ENCODE measurements around the gene DPEP3.
"Not testable (repeated sequence)": the region's sequence is repeated elsewhere in the genome, so short reads cannot be mapped to it uniquely, and the experiment has no call there.

DPEP3 gene

GRCh38 chr16:67986949-67987348 lies 6.7 kb upstream of the DPEP3 start:
- in situ Hi-C loops (cut with HindIII; ENCODE audit: low sequenced_read_pairs): no loop called here
- TF ChIP-seq, protein P1, sequence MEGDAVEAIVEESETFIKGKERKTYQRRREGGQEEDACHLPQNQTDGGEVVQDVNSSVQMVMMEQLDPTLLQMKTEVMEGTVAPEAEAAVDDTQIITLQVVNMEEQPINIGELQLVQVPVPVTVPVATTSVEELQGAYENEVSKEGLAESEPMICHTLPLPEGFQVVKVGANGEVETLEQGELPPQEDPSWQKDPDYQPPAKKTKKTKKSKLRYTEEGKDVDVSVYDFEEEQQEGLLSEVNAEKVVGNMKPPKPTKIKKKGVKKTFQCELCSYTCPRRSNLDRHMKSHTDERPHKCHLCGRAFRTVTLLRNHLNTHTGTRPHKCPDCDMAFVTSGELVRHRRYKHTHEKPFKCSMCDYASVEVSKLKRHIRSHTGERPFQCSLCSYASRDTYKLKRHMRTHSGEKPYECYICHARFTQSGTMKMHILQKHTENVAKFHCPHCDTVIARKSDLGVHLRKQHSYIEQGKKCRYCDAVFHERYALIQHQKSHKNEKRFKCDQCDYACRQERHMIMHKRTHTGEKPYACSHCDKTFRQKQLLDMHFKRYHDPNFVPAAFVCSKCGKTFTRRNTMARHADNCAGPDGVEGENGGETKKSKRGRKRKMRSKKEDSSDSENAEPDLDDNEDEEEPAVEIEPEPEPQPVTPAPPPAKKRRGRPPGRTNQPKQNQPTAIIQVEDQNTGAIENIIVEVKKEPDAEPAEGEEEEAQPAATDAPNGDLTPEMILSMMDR (IDR thresholded peaks at IDR 0.05; ENCODE audit: low read depth, low read length, missing control alignments): no peak
- no peak overlapping the region for H3K4me3 ChIP-seq (ENCODE audit: low read depth, low read length)
- no peak for DNase-seq (ENCODE audit: low read depth)

DNA sequence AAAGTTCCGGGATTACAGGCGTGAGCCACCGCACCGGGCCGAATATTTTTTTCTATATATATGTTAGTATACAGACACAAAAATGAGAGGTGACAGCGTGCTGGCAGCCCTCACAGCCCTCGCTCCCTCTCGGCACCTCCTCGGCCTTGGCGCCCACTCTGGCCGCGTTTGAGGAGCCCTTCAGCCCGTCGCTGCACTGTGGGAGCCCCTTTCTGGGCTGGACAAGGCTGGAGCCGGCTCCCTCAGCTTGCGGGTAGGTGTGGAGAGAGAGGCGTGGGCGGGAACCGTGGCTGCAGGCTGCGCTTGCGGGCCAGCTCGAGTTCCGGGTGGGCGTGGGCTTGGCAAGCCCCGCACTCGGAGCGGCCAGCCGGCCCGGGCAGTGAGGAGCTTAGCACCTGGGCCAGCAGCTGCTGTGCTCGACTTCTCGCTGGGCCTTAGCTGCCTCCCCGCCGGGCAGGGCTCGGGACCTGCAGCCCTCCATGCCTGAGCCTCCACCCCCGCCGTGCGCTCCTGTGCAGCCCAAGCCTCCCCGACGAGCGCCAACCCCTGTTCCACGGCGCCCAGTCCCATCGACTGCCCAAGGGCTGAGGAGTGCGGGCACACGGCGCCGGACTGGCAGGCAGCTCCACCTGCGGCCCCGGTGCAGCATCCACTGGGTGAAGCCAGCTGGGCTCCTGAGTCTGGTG lies 1.9 kb upstream of the DPEP3 start:
- in situ Hi-C loops (cut with HindIII; ENCODE audit: low sequenced_read_pairs): no loop called here
- no peak overlapping the region for H3K4me3 ChIP-seq (ENCODE audit: low read depth, low read length)
- TF ChIP-seq, protein P1 (IDR thresholded peaks at IDR 0.05; ENCODE audit: low read depth, low read length, missing control alignments): no peak
- DNase-seq (ENCODE audit: low read depth): no peak

- in situ Hi-C loops (cut with HindIII; ENCODE audit: low sequenced_read_pairs): no loop called here
- no peak for DNase-seq (ENCODE audit: low read depth)
- TF ChIP-seq, protein P1 (IDR thresholded peaks at IDR 0.05; ENCODE audit: low read depth, low read length, missing control alignments): no peak
- no peak overlapping the region for H3K4me3 ChIP-seq (ENCODE audit: low read depth, low read length)
These were observed 2.7 kb downstream of the DPEP3 start for GRCh38 chr16:67977469-67978227.

- DNase-seq (ENCODE audit: low read depth): no peak
- in situ Hi-C loops (cut with HindIII; ENCODE audit: low sequenced_read_pairs): no loop called here
- H3K4me3 ChIP-seq (ENCODE audit: low read depth, low read length): no peak overlapping the region
- TF ChIP-seq, protein P1 (IDR thresholded peaks at IDR 0.05; ENCODE audit: low read depth, low read length, missing control alignments): no peak
These were observed 3.3 kb downstream of the DPEP3 start for GRCh38 chr16:67977005-67977404.

GRCh38 chr16:67976205-67976604 lies 4.1 kb downstream of the DPEP3 start:
- in situ Hi-C loops (cut with HindIII; ENCODE audit: low sequenced_read_pairs): no loop called here
- no peak overlapping the region for H3K4me3 ChIP-seq (ENCODE audit: low read depth, low read length)
- TF ChIP-seq, protein P1 (IDR thresholded peaks at IDR 0.05; ENCODE audit: low read depth, low read length, missing control alignments): no peak
- no peak for DNase-seq (ENCODE audit: low read depth)

GRCh38 chr16:67975321-67976105 lies 4.8 kb downstream of the DPEP3 start:
- in situ Hi-C loops (cut with HindIII; ENCODE audit: low sequenced_read_pairs): no loop called here
- no peak overlapping the region for H3K4me3 ChIP-seq (ENCODE audit: low read depth, low read length)
- no peak for DNase-seq (ENCODE audit: low read depth)
- TF ChIP-seq, protein P1 (IDR thresholded peaks at IDR 0.05; ENCODE audit: low read depth, low read length, missing control alignments): no peak

DNA sequence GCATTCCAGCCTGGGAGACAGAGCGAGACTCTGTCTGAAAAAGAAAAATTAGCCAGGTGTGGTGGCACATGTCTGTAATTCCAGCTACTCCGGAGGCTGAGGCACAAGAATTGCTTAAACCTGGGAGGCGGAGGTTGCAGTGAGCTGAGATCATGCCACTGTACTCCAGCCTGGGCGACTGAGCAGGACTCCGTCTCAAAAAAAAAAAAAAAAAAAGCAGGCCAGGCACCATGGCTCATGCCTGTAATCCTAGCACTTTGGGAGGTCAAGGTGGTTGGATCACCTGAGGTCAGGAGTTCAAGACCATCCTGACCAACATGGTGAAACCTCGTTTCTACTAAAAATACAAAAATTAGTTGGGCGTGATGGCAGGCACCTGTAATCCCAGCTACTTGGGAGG lies 8.0 kb downstream of the DPEP3 start:
- H3K4me3 ChIP-seq (ENCODE audit: low read depth, low read length); in situ Hi-C loops (cut with HindIII; ENCODE audit: low sequenced_read_pairs); DNase-seq (ENCODE audit: low read depth): not testable (repeated sequence)

Data from astrocyte of the cerebellum (primary cell).